ENCODE results near the gene TMEM131.

Gene TMEM131

GRCh38 chr2:97769711-97770110 lies 226.0 kb downstream of the TMEM131 start:
- Histone ChIP-seq H3K36me3 (ENCODE audit: control insufficient read depth, insufficient read depth, low read length) (peaks cover 11% of the 10 kb centered on the region), H3K4me1 (ENCODE audit: control insufficient read depth, insufficient read depth, low read length) (peaks cover 12% of the 10 kb centered on the region), H3K4me3 (ENCODE audit: low read depth, low read length) (no peak overlapping the region), H3K9ac (ENCODE audit: low read depth, low read length) (no peak overlapping the region), H3K27me3 (ENCODE audit: control insufficient read depth, insufficient read depth, low read length) (peaks cover 4% of the 10 kb centered on the region), H3K9me3 (ENCODE audit: control insufficient read depth, insufficient read depth, low read length) (no peaks in the 10 kb centered on the region)

- Histone ChIP-seq H3K9ac (ENCODE audit: low read depth, low read length) (no peak overlapping the region), H3K4me3 (ENCODE audit: low read depth, low read length) (no peak overlapping the region), H3K27me3 (ENCODE audit: control insufficient read depth, insufficient read depth, low read length) (peaks cover 4% of the 10 kb centered on the region), H3K9me3 (ENCODE audit: control insufficient read depth, insufficient read depth, low read length) (no peaks in the 10 kb centered on the region), H3K36me3 (ENCODE audit: control insufficient read depth, insufficient read depth, low read length) (peaks cover 14% of the 10 kb centered on the region), H3K4me1 (ENCODE audit: control insufficient read depth, insufficient read depth, low read length) (peaks cover 12% of the 10 kb centered on the region)
These were observed 226.4 kb downstream of the TMEM131 start for GRCh38 chr2:97769308-97769707.

GRCh38 chr2:97766567-97766966 lies 229.2 kb downstream of the TMEM131 start:
- peaks cover 4% of the 10 kb centered on the region for H3K27me3 ChIP-seq (ENCODE audit: control insufficient read depth, insufficient read depth, low read length)
- H3K9ac ChIP-seq (ENCODE audit: low read depth, low read length), result no peak overlapping the region
- peaks cover 17% of the 10 kb centered on the region for H3K36me3 ChIP-seq (ENCODE audit: control insufficient read depth, insufficient read depth, low read length)
- peaks cover 12% of the 10 kb centered on the region for H3K4me1 ChIP-seq (ENCODE audit: control insufficient read depth, insufficient read depth, low read length)
- no peak overlapping the region for H3K4me3 ChIP-seq (ENCODE audit: low read depth, low read length)
- H3K9me3 ChIP-seq (ENCODE audit: control insufficient read depth, insufficient read depth, low read length), result no peaks in the 10 kb centered on the region

GRCh38 chr2:97765933-97766332 lies 229.8 kb downstream of the TMEM131 start:
- Histone ChIP-seq H3K9ac (ENCODE audit: low read depth, low read length) (no peak overlapping the region), H3K4me1 (ENCODE audit: control insufficient read depth, insufficient read depth, low read length) (peaks cover 10% of the 10 kb centered on the region), H3K9me3 (ENCODE audit: control insufficient read depth, insufficient read depth, low read length) (no peaks in the 10 kb centered on the region), H3K36me3 (ENCODE audit: control insufficient read depth, insufficient read depth, low read length) (peaks cover 19% of the 10 kb centered on the region), H3K4me3 (ENCODE audit: low read depth, low read length) (no peak overlapping the region), H3K27me3 (ENCODE audit: control insufficient read depth, insufficient read depth, low read length) (peaks cover 4% of the 10 kb centered on the region)

GRCh38 chr2:97764559-97765263 lies 231.0 kb downstream of the TMEM131 start:
- peaks cover under 1% of the 10 kb centered on the region for H3K4me1 ChIP-seq (ENCODE audit: control insufficient read depth, insufficient read depth, low read length)
- peaks cover 4% of the 10 kb centered on the region for H3K27me3 ChIP-seq (ENCODE audit: control insufficient read depth, insufficient read depth, low read length)
- H3K36me3 ChIP-seq (ENCODE audit: control insufficient read depth, insufficient read depth, low read length), result peaks cover 23% of the 10 kb centered on the region
- no peak overlapping the region for H3K9ac ChIP-seq (ENCODE audit: low read depth, low read length)
- no peak overlapping the region for H3K4me3 ChIP-seq (ENCODE audit: low read depth, low read length)
- no peaks in the 10 kb centered on the region for H3K9me3 ChIP-seq (ENCODE audit: control insufficient read depth, insufficient read depth, low read length)

- no peak overlapping the region for H3K9ac ChIP-seq (ENCODE audit: low read depth, low read length)
- no peak overlapping the region for H3K4me3 ChIP-seq (ENCODE audit: low read depth, low read length)
- H3K27me3 ChIP-seq (ENCODE audit: control insufficient read depth, insufficient read depth, low read length), result peaks cover 4% of the 10 kb centered on the region
- no peaks in the 10 kb centered on the region for H3K4me1 ChIP-seq (ENCODE audit: control insufficient read depth, insufficient read depth, low read length)
- H3K9me3 ChIP-seq (ENCODE audit: control insufficient read depth, insufficient read depth, low read length), result no peaks in the 10 kb centered on the region
- H3K36me3 ChIP-seq (ENCODE audit: control insufficient read depth, insufficient read depth, low read length), result peaks cover 32% of the 10 kb centered on the region
These were observed 232.4 kb downstream of the TMEM131 start for GRCh38 chr2:97763176-97763845.

- H3K9me3 ChIP-seq (ENCODE audit: control insufficient read depth, insufficient read depth, low read length), result no peaks in the 10 kb centered on the region
- H3K9ac ChIP-seq (ENCODE audit: low read depth, low read length), result no peak overlapping the region
- H3K36me3 ChIP-seq (ENCODE audit: control insufficient read depth, insufficient read depth, low read length), result peaks cover 36% of the 10 kb centered on the region
- H3K4me1 ChIP-seq (ENCODE audit: control insufficient read depth, insufficient read depth, low read length), result no peaks in the 10 kb centered on the region
- H3K4me3 ChIP-seq (ENCODE audit: low read depth, low read length), result no peak overlapping the region
- H3K27me3 ChIP-seq (ENCODE audit: control insufficient read depth, insufficient read depth, low read length), result no peaks in the 10 kb centered on the region
These were observed 234.6 kb downstream of the TMEM131 start for GRCh38 chr2:97761192-97761591.

GRCh38 chr2:97760480-97761049 lies 235.2 kb downstream of the TMEM131 start:
- Histone ChIP-seq H3K4me3 (ENCODE audit: low read depth, low read length) (no peak overlapping the region), H3K9me3 (ENCODE audit: control insufficient read depth, insufficient read depth, low read length) (no peaks in the 10 kb centered on the region), H3K36me3 (ENCODE audit: control insufficient read depth, insufficient read depth, low read length) (peaks cover 36% of the 10 kb centered on the region), H3K9ac (ENCODE audit: low read depth, low read length) (no peak overlapping the region), H3K27me3 (ENCODE audit: control insufficient read depth, insufficient read depth, low read length) (no peaks in the 10 kb centered on the region), H3K4me1 (ENCODE audit: control insufficient read depth, insufficient read depth, low read length) (no peaks in the 10 kb centered on the region)

GRCh38 chr2:97759727-97760407 lies 235.9 kb downstream of the TMEM131 start:
- H3K27me3 ChIP-seq (ENCODE audit: control insufficient read depth, insufficient read depth, low read length), result no peaks in the 10 kb centered on the region
- peaks cover 32% of the 10 kb centered on the region for H3K36me3 ChIP-seq (ENCODE audit: control insufficient read depth, insufficient read depth, low read length)
- no peak overlapping the region for H3K9ac ChIP-seq (ENCODE audit: low read depth, low read length)
- no peaks in the 10 kb centered on the region for H3K9me3 ChIP-seq (ENCODE audit: control insufficient read depth, insufficient read depth, low read length)
- no peaks in the 10 kb centered on the region for H3K4me1 ChIP-seq (ENCODE audit: control insufficient read depth, insufficient read depth, low read length)
- H3K4me3 ChIP-seq (ENCODE audit: low read depth, low read length), result no peak overlapping the region

GRCh38 chr2:97758131-97758705 lies 237.5 kb downstream of the TMEM131 start:
- Histone ChIP-seq H3K4me3 (ENCODE audit: low read depth, low read length) (no peak overlapping the region), H3K4me1 (ENCODE audit: control insufficient read depth, insufficient read depth, low read length) (no peaks in the 10 kb centered on the region), H3K36me3 (ENCODE audit: control insufficient read depth, insufficient read depth, low read length) (peaks cover 26% of the 10 kb centered on the region)

GRCh38 chr2:97757062-97757461 lies 238.7 kb downstream of the TMEM131 start:
- H3K4me1 ChIP-seq (ENCODE audit: control insufficient read depth, insufficient read depth, low read length), result peaks cover 6% of the 10 kb centered on the region

More at GRCh38 chr2:97758131-97758705, 237.5 kb downstream of the TMEM131 start:
- H3K27me3 ChIP-seq (ENCODE audit: control insufficient read depth, insufficient read depth, low read length), result no peaks in the 10 kb centered on the region
- no peaks in the 10 kb centered on the region for H3K9me3 ChIP-seq (ENCODE audit: control insufficient read depth, insufficient read depth, low read length)
- H3K9ac ChIP-seq (ENCODE audit: low read depth, low read length), result no peak overlapping the region

More at GRCh38 chr2:97757062-97757461, 238.7 kb downstream of the TMEM131 start:
- no peak overlapping the region for H3K9ac ChIP-seq (ENCODE audit: low read depth, low read length)
- no peak overlapping the region for H3K4me3 ChIP-seq (ENCODE audit: low read depth, low read length)
- H3K27me3 ChIP-seq (ENCODE audit: control insufficient read depth, insufficient read depth, low read length), result no peaks in the 10 kb centered on the region
- H3K36me3 ChIP-seq (ENCODE audit: control insufficient read depth, insufficient read depth, low read length), result peaks cover 20% of the 10 kb centered on the region
- H3K9me3 ChIP-seq (ENCODE audit: control insufficient read depth, insufficient read depth, low read length), result no peaks in the 10 kb centered on the region

Measured in iPS-15b (cell line).